ENCODE data around the gene MS4A4A.

The MS4A4A gene

DNA sequence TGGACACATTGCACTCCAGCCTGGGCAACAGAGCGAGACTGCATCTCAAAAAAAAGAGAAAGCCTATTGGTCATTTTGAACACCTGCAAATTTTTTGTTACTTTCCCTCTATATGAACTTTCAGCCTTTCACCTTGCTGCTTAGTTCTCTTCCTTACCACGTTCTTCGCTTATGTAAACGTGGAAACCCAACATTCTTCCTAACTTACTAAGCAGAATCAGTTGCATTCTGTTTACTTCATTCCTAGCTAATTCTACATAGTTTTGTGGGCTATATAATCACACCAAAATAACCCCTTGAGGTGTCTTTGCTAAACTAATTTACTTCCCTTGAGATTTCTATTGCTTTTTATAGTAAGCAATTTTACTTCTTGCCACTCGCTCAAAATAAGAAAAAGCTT lies 23.2 kb downstream of the MS4A4A start:
- DNase-seq = no peak

DNA sequence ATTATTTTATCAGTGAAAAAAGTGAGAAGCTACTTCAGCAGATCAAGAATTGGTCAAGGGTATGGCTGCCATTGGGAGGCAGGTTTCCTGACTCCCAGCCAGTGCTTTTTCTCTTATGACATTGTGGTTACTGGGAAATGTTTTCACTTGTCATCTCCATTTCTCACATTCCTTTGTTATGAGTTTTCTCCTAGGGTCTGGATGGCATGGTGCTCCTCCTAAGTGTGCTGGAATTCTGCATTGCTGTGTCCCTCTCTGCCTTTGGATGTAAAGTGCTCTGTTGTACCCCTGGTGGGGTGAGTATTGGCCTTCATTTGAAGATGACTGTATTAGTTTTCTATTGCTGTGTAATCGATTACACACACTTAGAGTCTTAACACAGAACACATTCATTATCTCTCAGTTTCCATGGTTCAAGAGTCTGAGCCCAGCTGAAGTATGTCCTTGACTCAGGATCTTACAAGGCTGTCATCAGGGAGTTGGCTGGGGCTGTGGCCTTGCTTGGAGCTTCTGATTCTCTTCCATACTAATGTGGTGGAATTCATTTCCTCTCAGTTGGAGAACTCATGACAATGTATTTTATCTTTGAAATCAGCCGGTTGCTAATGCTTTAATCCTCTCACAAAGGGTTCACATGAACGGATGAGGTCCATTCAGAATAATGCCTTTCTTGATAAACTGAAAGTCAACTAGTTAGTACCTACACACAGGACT lies 25.6 kb downstream of the MS4A4A start:
- no peak for DNase-seq

DNA sequence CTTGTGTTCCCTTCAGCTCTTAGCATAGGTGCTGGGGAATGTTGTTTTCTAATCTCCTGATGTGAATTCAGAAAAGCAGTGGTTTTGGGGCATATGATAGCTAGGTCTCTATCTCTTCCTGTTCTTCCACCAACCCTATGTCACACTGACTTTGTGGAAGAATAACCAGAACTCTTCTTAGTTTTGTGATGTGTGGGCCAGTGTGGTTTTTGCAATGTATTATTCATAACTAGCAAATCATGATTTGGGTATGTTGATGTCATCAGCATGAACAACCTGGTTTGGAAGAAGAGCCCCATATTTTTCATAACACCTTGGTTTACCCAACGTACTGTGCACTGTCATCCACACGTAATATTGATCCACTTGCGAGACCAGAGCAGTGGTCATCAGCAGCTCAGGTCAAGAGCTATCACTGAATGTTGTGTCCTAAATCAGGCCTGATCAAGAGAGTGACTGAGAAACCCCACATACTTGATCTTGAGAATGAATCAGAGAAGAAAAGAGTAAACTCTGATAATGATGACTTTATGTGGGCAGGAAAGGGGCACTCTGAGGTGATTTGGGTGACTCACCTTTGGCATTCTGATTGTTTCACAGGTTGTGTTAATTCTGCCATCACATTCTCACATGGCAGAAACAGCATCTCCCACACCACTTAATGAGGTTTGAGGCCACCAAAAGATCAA lies 27.2 kb downstream of the MS4A4A start:
- no peak for DNase-seq

DNA sequence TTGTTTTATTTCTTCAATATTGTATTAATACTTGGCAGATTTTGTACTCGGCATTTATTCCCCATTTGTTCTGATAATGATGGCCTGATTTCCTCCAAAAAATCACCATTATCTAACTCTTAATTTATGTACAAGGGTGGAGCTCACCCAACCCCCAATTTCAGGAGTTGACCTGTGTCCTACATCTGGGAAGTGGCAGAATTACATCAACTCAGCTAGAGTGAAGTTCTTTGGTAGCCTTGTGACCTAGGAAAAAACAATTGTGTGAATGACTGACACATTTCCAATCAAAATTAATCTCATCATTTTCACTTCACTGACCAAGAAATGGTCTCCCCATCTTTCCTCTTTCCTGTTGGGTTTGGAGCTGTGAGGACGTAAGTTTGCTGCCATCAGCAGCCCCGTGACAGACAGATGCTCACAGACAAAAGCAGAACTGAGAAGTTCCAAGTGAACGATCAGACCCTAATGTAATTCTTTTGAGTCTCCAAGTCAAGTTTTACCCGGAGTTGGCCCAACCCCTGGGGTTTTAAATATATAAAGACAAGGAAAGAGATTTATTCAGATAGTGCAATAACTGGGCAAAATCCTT lies 30.0 kb downstream of the MS4A4A start:
- no peak for DNase-seq

DNA sequence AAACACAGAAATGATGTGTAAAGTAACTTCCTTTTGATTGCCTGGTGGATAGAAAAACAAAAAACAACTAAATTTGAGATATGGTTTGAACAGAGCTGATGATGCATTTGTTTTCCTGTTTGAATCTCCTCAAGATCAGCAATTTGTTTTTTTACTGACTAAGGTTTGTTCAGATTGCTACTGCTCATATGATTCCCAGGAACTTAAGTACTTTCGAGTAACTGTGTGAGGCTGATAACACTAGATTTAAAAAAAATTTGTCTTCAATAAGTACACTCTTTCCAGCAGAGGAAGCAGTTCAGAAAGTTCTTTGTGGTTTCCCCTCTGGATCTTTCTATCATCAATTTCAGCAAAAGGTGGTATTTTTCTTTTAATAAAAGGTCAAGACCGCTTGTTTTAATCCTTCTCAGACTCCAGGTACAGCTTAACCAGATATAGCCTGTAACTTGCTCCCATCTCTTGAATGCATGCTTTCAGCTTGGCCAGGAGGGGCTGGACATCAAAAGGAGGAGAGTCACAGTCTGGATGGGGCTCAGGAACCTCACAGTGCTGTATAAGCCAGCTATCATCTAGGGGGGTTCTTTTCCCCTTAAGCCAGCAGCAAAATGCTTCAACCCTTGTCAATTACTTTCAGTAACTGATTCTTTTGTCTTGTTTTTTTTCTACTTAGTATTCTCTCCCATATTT lies 34.3 kb downstream of the MS4A4A start:
- DNase-seq = no peak

DNA sequence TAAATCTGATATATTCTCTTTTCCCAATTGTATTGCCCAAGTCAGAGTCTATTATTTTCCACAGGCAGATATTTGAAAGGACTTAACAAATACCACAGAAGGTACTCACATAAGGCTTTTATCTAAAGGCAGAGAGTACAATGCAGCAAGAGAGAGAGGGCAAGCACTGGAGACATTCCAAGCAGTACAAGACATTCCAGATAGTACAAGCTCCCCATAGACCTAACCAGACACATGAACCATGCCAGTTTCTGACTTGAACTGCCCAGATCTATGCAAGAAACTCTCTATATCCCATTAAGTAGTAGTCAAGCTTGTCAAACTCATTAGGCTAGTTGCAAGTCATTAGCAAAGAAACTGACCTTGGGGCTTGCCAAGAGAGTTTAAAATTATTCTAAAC lies 35.4 kb downstream of the MS4A4A start:
- DNase-seq = no peak

DNA sequence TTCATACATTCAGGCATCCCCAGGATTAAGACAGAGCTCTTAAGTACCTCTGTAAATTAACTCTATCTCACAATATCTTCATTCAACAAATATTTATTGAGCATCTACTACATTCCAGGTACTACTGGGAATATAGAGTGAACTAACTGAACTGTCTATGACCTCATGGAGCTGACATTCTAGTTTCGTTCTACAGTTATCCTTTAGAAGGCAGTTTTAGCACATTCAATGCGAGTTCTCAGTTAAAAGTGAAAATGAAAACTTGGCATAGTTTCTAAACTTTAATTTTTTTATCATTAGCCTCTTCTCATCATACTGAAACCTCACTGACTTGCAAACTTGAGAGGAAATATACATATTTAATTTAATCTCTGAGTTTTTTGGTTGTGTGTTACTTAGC lies 35.9 kb downstream of the MS4A4A start:
- DNase-seq = no peak

DNA sequence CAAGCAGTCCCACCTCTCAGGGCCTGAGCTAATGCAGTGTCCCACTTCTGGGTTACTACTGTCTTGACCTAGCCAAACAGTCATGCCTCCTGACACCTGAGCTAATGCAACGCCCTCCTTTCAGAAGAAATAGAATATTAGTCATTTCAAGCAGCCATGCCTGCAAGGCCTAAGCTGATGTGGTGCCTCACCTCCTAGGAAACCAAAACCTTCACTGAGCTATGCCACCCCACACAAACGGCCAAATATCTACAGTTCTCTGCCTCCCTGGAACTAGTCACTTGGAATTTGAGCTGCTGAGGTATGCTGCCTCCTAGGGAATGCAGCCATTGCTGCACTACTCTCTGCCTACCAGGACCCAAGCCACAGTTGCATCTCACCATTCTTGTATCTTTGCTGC lies 38.3 kb downstream of the MS4A4A start:
- DNase-seq = no peak

DNA sequence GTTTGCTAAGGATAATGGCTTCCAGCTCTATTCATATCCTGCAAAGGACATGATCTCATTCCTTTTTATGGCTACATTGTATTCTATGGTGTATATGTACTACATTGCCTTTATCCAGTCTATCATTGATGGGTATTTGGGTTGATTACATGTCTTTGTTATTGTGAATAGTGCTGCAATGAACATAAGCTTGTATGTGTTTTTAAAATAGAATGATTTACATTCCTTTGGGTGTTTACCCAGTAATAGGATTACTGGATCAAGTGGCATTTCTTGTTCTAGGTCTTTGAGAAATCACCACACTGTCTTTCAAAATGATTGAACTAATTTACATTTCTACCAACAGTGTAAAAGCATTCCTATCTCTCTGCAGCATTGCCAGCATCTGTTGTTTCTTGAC lies 40.6 kb downstream of the MS4A4A start:
- DNase-seq = no peak

DNA sequence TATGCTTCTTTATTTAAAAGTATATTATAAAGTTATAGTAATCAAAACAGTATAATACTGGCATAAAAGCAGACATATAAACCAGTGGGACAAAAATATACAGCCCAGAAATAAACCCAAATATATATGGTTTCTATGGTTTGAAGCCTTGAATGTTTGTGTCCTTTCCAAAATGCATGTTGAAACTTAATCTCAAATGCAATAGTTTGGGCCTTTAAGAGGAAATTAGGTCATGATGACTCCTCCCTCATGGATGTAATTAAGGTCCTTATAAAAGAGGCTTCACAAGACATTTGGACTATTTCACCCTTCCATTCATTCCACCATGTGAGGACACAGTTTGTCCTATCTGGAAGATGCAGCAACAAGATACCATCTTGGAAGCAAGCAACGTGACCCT lies 46.5 kb downstream of the MS4A4A start, which contains the start of gene MS4A6E:
MS4A6E (plus strand) TSS at position 301 of the 400 bp plus-strand sequence. CDS start 7,641 bp downstream, outside the sequence.
- no peak for DNase-seq

DNA sequence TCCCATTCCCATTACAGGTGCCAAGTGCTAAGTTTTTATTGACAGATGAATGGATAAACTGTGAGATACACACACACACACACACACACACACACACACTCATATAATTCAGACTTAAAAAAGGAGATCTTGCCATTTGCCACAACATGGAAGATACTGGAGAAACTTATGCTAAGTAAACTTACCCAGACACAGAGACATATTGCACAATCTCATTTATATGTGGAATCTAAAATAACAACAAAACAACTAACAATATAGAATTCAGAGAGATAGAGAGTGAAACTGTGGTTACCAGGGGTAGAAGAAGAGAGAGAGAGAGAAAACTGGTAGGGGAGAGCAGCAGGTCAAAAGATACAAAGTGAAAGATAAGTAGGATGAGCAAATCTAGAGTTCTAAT lies 48.0 kb downstream of the MS4A4A start:
- no peak for DNase-seq

DNA sequence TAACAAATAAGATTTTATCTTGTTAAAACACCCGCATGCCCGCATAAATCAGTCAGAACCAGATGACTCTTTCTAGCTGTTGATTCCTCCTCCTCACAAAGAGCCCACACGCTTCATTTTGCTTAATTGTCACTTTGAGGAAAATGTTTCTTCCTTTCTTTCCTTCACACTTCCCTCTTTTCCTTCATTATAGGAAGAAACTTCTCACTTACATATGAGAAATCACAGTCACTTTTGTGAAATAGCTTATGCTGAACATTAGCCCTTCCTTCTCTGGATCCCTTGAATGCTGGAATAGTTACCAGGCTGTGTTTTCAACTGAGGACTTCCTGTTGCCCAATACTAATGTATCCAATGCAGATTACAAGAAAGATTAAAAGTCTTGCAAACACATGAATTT lies 52.4 kb downstream of the MS4A4A start:
- no peak for DNase-seq

DNA sequence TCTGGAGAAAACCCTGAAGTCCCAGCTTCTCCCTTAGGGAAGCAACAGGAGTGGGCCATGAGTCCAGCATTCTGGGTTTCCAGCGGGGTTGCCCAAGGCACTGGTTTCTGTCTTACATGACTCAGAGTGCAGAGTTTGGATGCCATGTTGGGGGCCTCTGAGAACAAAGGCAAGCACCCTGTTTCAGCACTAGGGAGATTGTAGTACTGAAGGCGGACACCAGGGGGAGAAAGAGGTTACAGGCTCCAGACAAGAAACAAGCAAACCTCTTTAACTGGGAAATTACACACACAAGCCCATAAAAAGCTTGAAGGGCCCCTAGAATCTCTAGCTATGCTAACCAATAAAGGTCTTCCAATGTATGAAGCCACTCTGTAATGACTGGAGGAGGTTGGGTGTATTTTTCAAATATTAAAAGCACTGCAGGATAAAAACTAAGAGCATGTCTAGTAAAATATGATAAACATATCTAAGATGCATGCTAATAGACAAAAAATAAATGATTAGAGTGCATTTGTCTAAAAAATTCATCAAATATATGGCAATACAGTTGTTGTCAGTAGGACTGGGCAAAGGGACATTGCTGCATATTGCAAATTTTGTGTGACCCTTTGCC lies 53.6 kb downstream of the MS4A4A start:
- DNase-seq = peak; percentile 68

DNA sequence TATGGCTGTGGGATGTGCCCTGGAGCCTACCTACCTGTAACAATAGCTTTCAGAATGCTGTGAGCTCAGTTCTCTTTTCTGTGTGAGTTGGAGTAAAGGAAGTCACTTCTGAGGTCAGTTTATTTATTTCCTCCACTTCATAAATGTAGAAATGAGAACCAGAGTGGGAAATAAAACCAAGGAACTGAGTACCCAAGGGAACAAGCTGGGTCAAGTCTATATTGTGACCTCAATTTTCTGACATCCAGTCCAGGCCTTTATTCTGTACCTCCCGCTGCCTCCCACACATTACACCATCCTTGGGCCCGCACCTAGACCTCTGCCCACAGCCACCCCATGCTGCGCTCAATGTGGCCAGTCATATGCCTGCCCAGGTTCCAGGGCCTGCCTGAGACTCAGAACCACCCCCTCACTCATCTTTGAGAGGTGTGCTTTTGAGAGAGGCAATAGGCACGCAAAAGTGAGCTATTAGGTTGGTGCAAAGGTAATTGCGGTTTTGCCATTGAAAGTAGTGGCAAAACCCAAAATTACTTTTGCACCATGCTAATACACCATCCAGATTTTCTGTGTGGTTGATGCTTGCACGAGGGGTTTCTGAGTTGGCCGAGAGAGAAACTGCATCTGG lies 56.4 kb downstream of the MS4A4A start:
- no peak for DNase-seq

DNA sequence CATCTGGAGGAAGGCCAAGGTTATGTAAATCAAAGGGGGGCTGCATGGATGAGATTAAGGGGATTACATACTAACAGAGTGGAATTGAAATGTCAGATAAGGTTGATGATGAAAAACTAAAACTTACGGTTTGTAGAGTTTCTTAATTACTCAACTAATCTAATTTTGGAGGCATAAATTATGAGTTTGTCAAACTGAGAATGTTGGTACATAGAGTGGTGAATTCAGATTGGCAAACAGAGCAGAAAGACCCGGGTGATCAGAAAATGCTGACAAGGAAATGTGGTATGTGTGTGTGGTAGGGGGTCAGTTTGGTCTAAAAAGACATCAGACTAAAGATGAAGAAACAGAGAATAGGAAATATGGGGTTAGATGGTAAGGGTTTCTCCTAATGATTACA lies 57.6 kb downstream of the MS4A4A start:
- no peak for DNase-seq

DNA sequence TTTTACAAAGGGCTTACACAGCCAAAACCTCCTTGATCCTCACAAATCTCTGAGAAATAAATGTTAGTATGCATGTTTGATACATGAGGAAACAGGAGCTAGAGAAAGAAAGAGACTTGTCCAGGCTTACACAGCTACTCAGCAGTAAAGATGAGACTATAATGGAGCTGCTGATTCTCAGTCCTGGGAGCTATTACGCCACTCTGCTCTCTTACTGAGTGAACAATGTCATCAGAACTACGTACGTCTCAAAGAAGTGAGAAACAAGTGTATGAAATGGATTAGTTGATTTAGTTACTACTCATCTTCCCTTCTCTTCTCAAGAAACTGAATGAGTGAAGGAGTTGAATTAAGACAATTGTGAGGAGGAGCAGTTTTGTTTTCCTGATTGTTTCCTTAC lies 58.9 kb downstream of the MS4A4A start:
- DNase-seq = no peak

DNA sequence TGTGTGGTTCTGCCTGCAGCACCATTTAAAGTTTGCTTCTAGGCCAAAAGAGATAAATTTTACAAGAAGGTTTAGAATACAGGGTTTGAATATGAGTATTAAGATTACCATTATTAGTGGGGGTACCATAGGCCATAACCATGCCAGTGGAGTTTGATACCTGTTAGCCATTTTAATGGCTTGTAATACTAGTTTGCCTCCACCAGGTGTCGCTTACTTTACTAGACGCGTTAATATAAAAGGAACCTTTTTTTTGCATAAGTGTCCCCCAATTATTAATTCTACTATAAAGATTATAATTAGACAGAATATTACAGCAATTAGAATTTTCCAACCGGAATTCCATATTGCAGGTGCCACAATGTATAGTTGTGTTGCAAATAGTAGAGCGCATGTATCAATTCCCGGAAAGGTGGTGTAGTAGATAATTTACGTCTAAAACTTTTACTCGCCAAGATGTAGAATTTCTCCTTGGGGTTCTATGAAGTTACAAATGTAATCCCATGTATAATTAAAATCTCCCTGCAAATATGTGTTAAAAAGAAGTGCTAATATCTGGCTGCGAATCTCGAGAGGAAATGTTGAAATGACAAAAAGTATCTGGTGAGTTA lies 62.7 kb downstream of the MS4A4A start:
- DNase-seq = no peak

DNA sequence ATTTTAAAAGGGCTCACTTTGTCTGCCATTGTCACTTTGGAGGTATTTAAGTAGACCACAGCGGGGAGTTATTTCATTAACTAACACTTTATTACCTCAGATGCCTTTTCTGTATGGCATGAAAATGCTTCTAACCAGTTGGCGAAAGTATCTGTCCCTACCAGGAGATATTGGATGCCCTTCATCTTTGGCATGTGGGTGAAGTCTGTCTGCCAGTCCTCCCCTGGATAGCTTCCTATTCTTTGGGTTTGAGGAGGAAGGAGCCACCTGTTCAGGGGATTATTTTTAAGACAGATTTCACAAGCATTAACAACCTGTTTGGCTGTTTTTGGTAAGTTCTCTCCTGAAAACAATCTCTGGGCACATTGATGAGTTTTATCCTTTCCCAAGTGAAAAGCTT lies 63.7 kb downstream of the MS4A4A start:
- no peak for DNase-seq

DNA sequence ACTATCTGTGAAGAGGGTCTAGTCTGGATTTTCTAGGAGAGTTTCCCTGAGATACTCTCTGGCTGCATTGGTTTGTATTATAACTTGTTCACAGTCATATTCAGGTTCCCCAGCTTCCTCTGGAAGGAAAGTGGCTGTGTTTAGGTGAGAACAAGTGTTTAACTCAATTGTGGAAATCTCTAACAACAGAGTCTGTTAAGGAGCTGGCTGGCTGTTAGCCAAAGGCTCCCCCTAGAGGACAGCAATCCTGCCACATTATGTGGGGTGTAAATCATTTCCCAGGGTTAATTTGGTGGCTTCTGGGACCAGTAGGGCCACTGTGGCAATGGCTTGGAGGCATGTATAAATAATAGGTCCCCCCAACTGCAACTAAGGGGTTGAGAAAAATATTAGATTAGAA lies 65.0 kb downstream of the MS4A4A start:
- no peak for DNase-seq

DNA sequence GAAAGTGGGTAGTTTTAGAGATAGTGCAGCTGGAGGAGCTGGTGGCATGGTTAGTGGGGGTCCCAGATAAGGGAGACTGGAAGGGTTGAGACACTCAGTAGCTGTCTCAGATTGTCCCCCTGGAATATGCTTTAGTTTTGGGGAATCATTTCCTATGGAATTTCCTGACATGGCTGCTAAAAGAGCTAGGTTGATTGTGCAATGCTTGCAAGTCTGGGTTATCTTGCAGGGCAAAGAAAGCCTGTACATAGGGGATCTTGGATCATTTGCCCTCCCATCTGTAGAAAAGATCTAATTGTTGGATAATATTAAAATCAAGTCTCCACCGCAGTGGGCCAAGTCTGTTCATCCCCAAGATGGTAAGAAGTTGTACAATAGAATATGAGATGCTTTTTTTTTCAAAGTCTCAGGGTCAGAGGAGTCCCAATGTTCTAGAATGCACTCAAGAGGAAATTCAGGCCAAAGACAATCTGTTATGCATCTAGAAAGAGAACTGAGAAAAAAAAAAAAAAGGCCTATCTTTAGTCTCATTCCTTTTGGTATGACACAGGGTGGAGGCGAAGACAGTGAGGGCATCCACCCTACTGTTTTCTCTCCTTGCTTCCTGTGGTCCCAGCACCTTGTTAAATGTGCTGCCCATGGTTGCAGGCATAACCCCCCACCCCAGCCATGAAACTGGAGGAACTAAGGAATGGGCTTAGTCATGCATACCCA lies 66.8 kb downstream of the MS4A4A start:
- no peak for DNase-seq

DNA sequence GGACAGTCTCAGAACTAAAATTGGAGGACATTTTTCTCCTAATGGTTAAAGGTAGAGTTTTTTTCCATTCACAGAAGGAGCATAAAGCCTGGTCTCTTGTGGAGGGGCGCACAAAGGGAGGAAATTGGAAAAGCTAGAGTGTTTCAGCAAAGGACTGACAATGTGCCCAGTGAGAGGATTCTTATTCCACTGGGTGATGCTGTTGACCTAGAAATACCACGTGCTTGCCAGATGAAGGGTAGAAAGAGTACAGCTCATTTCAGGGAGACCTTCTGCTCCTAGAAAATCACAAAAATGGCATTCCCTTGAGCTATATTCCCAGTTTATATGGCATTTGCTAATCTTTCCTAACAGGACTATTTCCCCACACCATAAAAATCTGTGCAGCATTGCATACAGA lies 67.7 kb downstream of the MS4A4A start:
- DNase-seq = no peak

DNA sequence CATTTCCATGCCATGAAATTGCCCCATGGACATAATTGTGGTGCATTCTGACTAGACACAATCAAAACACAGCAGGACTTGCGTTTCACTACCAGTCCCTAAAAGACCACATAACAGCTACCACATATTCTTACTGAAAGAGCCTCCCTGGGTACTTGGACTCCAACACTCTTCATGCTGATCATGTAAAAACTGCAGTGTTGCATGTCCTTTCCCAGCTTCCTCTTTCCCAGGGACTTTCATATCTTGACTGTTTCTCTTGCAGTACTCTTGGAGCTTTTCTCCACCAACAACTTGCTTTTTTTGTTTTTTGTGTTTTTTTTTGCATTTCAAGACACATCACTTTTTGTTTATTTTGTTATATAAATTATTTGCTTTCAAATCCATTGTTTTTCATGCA lies 69.5 kb downstream of the MS4A4A start:
- DNase-seq = no peak

All from eye (tissue), 1 donor.